ENCODE data around the gene OR52K1.
"Not testable (repeated sequence)": the region's sequence is repeated elsewhere in the genome, so short reads cannot be mapped to it uniquely, and the experiment has no call there.

Gene OR52K1

DNA sequence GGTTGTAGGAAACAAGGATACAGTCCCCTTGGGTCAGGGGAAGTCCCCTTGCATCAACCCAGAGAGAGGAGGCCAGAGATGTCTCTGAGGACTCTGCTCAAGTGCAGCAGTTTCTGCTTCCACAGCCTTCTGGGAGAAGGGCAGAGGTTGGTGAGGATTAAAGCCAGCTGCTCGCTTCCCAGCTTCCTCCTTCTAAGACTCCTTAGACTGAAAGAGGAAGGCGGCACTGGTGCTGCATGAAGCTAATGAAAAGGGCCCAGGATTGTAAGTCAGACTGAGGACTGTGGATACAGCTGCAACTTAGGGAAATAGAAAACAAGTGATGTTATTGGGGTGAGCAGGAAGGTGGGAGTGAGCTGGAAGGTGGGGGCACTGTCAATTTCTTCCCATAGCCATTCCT, at the start of gene OR52K1:
Gene OR52K1 (plus strand): TSS at position 202 of the 400 bp plus-strand sequence. CDS start 6,255 bp downstream, outside the sequence.
- no peak for DNase-seq

DNA sequence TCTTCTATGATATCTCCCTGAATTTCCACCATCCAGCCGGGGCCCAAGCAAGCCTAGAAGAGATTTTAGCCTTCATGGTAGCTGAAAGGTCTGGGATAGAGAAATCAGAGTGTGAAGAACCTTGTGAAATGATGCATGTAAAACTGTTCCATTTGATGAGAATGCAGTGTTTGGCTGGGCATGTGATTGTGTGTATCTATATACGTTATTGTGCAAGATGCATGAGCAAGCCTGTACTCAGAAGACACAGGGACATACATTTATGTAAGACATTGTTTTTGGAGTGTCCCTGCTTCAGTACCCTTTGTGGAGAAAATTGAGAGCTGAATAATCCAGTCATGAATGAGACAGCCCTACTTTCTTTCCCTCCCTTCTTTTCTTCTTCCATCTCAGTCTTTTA, 48.6 kb upstream of the OR52K1 start:
- DNase-seq, result no peak

DNA sequence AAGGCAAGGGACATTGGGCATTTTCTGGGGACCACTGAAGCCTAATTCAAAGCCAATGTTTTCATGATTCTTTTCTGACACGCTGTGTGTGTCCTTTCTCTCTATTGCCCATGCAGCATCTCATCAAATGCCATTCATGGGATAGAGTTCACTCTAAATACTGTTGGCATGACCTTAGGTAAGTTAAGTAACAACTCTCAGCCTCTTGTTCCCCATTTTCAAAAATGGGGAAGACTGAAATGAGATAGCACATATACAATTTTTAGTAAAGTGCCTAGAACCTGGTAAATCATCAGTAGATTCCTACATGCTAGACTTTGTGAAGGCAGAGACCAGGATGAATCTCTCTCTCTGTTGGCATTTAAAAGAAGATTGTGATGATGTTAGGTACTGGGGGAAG, 46.0 kb upstream of the OR52K1 start:
- no peak for DNase-seq

DNA sequence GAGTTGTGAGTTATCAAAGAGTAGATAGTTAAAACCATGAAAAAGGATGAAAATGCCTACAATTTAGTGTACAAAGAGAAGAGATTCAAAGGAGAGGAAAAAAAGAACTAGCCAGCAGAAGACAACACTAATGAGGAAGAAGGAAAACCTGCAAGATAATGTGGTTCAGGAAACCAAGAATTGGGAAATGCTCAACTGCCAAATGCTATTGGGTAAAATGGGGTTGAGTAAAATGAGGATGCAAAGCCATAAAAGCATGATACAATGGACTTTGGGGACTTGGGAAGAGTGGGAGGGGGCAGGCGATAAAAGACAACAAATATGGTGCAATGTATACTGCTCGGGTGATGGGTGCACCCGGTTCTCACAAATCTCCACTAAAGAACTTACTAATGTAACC, 40.9 kb upstream of the OR52K1 start:
- DNase-seq, result no peak

DNA sequence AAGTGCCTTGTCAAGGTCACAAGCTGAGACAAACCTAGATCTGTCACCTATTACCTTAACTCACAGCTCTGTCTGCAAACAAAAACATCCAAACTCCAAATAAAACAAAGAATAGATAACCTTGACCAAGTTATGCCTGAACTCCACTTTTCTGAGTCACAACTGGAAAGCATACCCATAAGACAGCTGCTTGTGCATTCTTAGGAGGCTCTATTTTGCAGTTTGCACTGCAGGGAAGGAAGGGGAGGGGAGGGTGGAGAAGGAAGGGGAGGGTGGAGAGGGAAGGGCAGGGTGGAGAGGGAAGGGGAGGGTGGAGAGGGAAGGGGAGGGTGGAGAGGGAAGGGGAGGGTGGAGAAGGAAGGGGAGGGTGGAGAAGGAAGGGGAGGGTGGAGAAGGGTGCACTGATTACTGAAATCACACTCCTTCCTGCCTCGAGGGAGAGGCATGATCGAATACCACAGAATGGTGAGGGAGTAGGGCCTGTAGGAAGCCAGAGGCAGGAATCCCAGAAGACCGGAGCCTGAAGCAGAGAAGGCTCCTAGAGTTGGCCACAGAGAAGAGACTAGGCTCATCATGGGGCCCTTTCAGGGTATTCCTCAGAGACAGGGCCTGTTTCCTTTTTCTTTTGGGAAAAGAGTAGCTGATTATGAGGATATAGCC, 39.1 kb upstream of the OR52K1 start:
- no peak for DNase-seq

DNA sequence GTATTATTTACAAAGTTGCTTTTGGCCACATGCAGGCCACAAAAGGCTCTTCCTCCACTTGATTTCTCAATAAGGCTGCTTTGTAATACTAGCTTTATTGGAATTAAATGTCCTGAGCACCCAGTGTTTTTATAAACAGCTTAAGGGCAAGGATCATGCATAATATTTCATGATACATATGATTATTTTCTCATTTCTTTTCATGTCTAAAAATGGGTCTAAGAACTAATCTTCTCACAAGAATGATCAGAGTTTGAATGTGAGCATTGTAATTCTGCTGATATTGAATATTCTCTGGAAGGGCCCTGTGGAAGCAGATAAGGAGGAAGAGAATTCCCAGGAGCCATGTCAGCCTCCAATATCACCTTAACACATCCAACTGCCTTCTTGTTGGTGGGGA, 33.5 kb upstream of the OR52K1 start, which contains the start of gene OR52K2:
Gene OR52K2 (plus strand): TSS at position 301 of the 400 bp plus-strand sequence. CDS start 45 bp downstream, at position 346.
- no peak for DNase-seq

DNA sequence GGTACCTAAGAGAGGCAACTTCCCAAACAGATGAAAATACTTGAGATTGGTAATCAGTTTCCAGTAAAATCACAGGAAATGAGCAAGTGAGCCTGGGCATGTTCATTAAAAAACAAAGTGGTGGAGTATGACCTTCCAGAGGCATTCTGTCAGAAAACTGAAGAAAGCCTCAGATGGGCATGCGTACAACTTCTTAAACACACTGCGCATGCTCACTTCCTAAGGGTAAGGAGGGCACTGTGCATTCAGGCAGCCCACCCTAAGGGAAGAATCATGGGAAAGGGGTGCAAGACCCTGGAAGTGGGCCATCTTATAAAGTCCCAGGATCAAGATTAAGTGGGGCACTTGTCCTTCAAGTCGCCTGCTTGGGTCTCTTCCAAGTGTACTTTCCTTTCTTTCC, 29.3 kb upstream of the OR52K1 start:
- no peak for DNase-seq

DNA sequence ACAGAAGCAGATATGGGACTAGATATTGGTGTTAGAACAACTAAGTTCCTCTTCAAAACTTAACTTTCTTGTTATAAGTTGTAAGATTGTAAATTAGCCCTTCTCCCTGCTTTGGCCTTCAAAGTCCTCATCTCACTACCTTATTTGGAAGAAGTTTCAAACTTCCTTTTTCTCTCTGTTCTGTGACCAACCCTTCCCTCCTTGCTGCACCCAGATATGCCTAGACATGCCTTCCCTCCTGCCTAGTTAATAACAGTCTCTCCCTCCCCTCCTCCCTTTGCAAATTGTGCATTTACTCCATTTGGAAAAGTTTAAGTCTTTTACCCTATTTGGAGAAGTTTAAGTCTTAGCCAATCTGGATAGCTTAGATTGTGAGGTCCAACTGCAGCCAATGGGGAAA, 28.4 kb upstream of the OR52K1 start:
- no peak for DNase-seq

DNA sequence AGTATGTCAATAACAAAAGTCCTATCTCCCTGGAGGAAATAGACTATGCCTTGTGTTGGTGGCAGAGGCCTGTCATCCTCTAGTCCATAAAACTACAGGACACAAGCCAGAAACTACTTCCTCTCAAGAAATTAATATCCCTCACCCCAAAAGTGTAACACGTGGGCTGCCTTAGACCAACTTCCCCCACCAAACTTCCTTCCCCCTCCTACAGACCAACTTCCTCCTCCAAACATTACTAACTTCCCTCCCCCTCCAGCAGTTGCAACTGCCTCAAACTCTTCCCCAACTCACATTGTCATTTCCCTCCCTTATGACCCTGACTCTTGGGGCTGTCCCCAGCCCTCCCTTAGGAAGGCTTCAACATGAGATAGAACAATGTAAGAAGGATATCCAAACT, 27.0 kb upstream of the OR52K1 start:
- DNase-seq, result no peak

DNA sequence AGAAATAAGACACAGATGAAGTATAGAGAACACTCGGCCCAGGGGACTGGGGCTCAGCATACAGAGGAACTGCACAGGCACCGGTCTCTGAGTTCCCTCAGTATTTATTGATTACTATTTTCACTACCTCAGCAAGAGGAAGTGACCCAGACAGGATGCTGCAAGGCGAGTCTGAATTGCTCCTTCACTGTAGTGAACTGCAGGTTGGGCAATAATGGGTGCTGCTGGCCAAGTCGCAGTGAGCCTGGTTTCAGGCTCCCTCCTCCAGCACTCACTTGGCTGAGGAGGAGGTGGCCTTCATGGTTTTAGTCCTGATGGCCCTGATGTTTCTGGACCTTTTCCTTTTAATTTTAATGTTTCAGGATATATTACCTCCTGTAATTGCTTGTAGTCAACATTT, 22.9 kb upstream of the OR52K1 start:
- no peak for DNase-seq

DNA sequence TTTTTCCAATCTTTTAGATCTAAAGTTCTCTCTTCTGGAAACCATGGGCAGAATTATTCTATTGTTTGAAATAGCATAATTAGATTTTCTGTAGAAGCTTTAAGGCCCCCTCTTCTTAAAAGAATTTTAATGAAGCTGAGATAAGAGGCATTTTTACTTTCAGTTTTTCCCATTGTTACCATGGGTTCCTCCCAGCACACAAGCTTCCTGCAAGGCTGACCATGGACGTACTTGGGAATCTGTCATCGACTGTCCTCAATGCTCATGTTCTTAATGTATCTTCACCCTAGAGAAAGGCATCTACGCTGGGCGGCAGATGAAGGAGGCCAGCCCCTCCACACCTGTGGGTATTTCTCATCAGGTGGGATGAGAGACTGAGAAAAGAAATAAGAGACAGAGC, 22.3 kb upstream of the OR52K1 start:
- no peak for DNase-seq

DNA sequence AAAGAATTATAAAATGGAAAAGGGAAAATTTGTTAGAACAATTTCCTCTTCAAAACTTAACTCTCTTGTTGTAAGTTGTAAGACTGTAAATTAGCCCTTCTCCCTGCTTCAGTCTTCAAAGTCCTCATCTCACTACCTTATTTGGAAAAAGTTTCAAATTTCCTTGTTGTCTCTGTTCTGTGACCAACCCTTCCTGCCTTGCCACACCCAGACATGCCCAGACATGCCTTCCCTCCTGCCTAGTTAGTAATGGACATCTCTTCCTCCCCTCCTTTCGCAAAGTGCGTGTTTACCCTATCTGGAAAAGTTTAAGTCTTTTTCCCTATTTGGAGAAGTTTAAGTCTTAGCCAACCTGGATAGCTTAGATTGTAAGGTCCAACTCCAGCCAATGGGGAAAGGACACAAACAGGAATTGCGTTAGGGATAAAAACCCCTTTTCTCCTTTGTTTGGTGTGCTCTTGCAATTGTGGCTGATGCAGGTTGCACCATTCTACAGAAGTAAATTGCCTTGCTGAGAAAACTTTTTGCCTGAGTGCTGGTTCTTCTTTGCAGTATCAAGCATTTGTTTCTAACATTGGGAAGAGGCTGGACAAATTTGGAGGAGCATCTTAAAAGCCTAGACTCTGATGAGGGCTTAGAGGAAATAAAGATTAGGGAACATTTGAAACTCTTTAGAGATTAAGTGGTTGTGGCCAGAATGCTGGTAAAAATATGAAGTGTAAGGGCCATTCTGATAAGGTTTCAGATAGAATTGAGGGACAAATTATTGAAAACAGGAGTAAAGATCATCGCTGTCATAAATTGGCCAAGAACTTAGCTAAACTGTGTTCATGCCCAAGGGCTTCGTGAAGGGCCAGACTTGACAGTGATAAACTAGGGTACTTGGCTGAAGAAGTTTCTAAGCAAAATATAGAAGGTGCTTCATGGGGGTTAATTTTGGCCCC, 18.0 kb upstream of the OR52K1 start:
- no peak for DNase-seq

DNA sequence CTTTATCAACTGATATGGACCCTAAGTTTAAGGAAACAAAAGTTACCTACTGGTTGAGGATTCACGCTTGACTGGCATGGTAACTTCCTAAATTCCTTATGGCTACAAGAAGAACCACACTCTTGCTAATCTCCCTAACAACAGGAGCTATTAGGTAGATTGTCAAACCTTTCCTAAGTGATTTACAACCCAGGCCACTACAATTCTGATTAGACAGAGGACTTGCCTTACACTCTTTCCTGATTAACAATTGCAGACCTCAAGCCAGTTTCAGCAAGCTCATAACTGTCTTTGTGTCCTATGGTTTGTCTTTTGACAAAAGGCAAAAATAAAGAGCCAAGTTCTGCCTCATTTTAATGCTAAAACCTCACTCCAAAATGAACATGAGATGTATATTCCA, 17.0 kb upstream of the OR52K1 start:
- DNase-seq, result no peak

DNA sequence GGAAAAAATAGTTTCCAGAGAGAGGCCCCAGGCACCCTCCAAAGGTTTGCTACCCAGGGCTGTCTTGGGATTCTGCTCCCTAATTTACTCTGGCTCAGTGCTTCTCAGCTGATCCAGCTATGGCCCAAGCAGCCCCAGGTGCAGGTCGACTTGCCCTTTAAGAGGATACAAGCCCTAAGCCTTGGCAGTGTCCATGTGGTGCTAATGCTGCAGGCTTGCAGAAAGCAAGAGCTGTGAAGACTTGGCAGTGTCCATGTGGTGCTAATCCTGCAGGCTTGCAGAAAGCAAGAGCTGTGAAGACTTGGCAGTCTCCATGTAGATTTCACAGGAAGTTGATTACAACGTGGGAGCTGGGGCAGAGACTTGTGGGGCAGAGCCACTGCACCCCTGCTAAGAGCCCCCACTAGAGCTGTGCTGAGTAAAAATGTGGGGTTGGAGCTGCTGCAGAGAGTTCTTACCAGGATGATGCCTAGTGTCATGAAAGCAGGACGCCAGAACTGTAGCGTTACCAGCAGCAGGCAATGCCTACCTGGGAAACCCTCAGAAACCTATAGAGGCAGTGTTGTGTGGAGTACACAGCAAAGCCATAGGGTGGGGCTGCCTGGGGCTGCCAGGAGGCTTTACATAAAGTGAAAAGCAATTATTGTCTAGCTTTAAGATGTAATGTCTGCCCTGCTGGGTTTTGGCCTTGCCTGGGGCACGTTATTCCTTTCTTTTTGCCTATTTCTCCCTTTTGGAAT, 16.1 kb upstream of the OR52K1 start:
- no peak for DNase-seq

DNA sequence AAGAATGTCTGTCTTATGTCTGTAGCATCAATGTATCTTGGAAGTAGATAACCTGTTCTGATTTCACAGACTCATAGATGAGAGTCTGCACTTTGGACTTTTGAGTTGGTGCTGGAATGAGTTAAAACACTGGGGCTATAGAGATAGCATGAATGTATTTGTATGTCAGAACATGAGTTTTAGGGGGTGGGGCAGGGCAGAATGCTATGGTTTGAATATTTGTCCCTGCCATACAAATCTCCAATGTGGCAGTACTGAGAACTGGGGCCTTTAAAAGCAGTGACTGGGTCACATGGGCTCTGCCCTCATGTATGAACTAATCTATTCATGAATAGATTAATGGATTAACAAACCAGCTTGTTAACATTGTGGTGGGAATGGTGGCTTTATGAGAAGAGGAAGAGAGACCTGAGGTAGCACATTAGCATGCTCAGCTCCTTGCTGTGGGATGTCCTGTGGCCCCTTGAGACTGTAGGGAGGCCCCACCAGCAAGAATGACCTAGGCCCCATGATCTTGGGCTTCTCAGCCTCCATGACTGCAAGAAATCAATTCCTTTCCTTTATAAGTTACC, 15.5 kb upstream of the OR52K1 start:
- DNase-seq, result no peak

DNA sequence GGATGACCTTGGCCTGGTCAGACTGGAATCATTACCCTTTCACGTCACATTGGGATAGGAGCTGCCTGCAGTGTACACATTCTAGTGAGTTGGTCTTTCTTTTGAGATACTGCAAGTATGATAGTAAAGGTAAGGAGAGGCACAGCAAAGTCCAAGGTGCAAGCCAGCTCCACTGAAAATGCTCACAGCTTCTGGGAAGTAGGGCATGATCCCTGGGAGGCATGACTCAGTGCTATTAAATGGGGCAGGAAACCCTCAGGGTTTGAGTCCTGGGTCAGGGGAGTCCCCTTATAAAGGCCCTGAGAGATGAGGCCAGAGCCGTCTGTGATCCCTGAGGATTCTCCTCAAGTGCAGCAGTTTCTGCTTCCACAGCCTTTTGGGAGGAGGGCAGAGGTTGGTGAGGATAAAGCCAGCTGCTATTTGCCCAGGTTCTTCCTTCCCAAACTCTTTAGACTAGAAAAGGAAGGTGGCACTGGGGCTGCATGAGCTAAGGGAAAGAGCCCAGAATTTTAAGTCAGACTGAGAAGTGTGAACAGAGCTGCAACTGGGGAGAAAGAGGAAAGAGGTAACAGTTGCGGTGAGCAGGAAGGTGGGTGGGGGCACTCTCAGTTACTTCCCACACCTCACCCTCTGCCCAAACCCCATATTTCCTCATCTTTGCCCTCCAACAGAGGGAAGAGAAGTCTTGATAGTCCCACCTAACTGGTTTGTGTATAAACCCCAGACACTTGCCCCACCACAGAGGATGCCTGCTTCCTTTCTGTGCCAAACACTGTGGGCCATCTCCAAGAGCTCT, 14.4 kb upstream of the OR52K1 start:
- no peak for DNase-seq

DNA sequence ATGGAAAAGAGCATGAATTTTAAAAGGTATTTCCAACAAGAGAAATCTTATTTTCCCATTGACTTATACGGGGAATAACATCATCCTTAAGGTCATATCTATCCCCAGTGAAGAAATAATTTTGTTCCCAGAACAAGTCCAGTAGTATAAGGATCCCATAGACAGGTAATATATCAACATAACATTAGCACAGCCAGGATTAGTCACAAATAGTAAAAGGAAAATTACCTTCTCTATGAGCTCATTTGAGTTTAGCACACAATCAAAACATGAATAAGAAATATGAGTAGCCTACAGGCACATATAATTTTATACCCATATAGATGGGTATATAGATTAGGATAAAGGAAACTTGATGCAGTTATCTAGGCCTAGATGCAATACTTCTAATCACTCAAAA, 2.8 kb upstream of the OR52K1 start:
- DNase-seq, result no peak

DNA sequence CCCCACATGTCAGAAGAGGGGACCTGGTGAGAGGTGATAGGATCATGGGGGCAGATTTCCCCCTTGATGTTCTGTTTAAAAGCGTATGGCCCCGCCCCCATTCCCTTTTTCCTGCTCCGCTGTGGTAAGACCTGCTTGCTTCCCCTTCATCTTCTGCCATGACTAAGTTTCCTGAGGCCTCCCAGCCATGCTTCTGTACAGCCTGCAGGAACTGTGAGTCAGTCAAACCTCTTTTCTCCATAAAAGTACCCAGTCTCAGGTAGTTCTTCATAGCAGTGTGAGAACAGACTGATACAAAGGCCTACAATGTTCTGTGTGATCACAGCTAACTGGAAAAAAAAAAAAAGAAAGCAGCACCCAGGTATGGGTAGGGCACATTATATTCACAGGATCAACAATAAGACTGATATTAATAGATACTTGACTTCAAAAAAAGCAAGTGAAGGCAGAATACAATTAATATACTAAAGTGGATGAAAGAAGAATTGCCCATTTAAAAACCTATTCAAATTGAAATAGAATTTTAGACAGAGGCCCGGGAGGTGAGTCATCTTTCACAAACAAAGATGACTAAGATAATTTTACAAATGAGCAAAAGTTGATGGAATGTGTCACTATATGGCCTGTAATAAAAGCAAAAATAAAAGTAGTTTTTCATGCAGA, 1.7 kb upstream of the OR52K1 start:
- no peak for DNase-seq

DNA sequence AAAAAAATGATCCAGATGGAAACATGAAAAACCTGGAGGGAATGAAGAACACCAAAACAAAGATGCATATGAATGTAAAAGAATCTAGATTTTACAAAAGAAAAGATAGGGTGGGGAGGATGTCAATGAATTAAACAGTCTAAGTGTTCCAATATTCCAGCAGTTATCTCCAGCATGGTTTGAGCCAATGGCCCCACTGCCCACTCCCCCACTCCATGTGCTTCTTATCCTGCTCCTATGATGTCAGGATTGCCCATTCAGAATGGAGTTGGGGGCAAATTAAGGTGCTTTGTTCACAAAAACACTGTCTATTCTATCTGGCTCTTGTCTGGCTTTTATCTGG, 1.2 kb upstream of the OR52K1 start:
- DNase-seq, result no peak

DNA sequence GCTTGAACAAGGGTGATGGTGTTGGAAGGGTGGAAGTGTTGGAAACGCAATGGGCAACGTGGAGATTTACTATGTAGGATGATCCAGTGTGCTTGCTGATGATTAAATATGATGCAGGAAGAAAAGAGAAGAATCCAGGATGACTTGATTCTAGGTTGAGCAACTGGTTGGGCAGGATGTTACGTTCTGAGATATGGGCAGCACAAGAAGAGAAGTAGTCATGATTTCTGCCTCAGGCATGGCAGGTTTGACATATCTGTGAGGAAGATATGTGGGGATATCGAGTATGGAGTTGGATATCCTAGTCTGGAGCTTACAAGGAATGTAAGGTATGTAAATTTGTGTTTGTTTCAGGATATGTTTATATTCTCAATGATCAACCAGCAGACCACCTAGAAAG, 1.9 kb downstream of the OR52K1 start:
- no peak for DNase-seq

DNA sequence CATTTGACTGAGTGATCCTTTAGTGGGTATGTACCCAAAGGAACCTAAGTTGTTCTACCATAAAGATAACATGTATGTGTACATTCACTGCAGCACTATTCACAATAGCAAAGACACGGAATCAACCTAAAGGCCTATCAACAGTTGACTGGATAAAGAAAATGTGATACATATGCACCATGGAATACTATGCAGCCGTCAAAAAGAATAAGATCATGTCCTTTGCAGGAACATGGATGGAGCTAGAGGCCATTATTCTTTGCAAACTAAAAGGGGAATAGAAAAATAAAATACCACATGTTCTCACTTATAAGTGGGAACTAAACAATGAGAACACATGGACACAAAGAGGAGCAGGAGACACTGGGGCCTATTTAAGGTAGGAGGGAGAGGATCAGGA, 9.0 kb downstream of the OR52K1 start:
- not testable (repeated sequence) for DNase-seq
